PC-9 (cell line): ENCODE results near the gene ELMO1.

Experiments used
- CTCF ChIP-seq: fragments of 200-600 bp; sonication (generic); conservative IDR thresholded peaks from 2 replicates; pipeline ENCODE4 v1.6.1; 2017; ENCODE audit warnings: mixed run types, antibody characterized with exemption, mild to moderate bottlenecking, moderate library complexity
- EZH2 ChIP-seq: fragments of 200-600 bp; sonication (generic); IDR thresholded peaks from 2 replicates; pipeline ENCODE4 v1.8.0; 2017; ENCODE audit warnings: antibody characterized with exemption, low read depth

- no peak for TF ChIP-seq CTCF
- no peak for TF ChIP-seq EZH2
Measured at GRCh38 chr7:37323966-37324365, 124.7 kb downstream of the ELMO1 start.
